Motor neuron (in vitro differentiated cells): ENCODE measurements around the gene RNF13. TPM values are rescaled to one million over a fixed set of nuclear protein-coding genes. Genes with fewer than 3 reads are reported as not detected.

ENCODE experiments used
- ATAC-seq, 8 experiments: fragments of 200-7000 bp; cut with Tn5 transposase; replicated peaks in 6 of 8; 2 replicates each; pipeline ENCODE4 v1.8.0; 2021; ENCODE audit warnings: mild to moderate bottlenecking in 8 of 8, moderate library complexity in 8 of 8
- H3K27ac ChIP-seq, 2 donors: fragments of 250-450 bp; sonication (Bioruptor Pico); 2 replicates each; pipeline ENCODE4 v1.9.0; 2021; ENCODE audit warnings: antibody characterized with exemption in 2 of 2, mild to moderate bottlenecking in 2 of 2, moderate library complexity in 1 of 2
- H3K4me1 ChIP-seq, 2 donors: fragments of 250-450 bp; sonication (Bioruptor Pico); replicated peaks in 1 of 2; 2 replicates each; pipeline ENCODE4 v1.6.1; 2021; ENCODE audit warnings: antibody characterized with exemption in 2 of 2, mild to moderate bottlenecking in 2 of 2, moderate library complexity in 1 of 2
- H3K4me3 ChIP-seq, 5 donors: fragments of 250-450 bp; sonication (Bioruptor Pico); 2 replicates each; pipeline ENCODE4 v1.9.0; 2021; ENCODE audit warnings: antibody characterized with exemption in 5 of 5, mild to moderate bottlenecking in 5 of 5, moderate library complexity in 4 of 5
- WGBS, 10 experiments: fragments of 450-650 bp; shearing (Covaris generic); methylation state at CpG; one replicate each; pipeline ENCODE4 v1.0.0; 2022; 5-methylcytosine and 5-hydroxymethylcytosine counted together
- in situ Hi-C, 9 experiments: fragments of 400-800 bp; cut with MboI; loops; one replicate each; pipeline ENCODE4 v1.15.0; 2021; ENCODE audit warnings: low sequenced_read_pairs in 9 of 9, low pct_unique_long_range_greater_than_20kb in 2 of 9; ENCODE audit not compliant: unreplicated experiment in 9 of 9
- total RNA-seq, 8 experiments: library from RNA; unstranded; fragments of 300-600 nt; gene quantifications; 2 replicates each; pipeline versions ENCODE4 v1.2.3 to v1.2.4, GENCODE V29; 2022

The RNF13 gene
- total RNA-seq, 8 experiments from 2014 or later = 22.5 to 112 (median 36.7) TPM

DNA sequence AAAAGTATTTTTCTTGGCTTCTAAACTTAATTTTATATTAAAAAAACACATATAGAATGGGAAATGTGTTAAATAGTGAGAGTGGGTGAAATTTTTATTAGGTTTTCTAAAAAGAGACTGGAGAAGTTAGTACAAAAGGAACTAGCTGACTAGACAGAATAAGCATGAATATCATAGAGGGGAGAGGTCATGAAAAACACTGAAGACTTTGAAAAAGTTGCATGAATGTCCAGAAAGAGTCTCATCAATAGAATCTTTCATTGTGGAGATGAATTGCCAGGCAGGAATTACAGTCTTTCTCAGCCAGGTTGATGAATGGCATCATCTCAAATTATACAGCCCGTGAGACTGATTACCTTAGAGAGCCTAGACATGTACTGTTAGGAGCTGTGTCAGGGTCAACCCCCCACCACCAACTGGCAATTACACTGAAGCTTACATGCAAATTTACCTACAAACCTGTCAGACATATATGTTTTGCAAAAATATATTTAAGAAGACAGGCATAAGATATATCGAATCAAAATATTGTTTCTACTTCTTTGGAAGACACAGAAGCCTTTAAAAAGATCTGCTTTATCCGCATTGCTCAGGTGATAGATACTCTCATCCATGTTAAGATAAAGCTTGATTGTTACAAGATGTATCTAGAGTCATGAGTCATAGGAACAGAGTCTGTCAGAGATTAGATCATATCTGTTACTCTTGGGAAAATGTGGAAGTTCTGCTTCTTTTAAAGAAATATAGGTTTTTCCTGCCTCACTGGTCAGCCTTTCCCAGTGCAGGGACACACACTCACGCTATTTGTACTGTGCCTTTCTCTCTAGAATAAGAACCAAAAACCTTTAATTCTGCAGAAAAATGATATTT, 192.5 kb downstream of the RNF13 start:
- in situ Hi-C loops = no loop called here
- H3K27ac ChIP-seq = no peak overlapping the region
- no peak overlapping the region for H3K4me3 ChIP-seq
- WGBS, 10 experiments = 29 to 97% (median 86%) methylated on average over 1 to 4 of the region's 4 CpGs; no CpG with 5 or more reads in 1 of the 10 experiments
- peak in 5 of 8 experiments; percentile 42 to 73 (median 71) for ATAC-seq
- peaks cover 3 to 4% of the 10 kb centered on the region in 2 donors for H3K4me1 ChIP-seq

DNA sequence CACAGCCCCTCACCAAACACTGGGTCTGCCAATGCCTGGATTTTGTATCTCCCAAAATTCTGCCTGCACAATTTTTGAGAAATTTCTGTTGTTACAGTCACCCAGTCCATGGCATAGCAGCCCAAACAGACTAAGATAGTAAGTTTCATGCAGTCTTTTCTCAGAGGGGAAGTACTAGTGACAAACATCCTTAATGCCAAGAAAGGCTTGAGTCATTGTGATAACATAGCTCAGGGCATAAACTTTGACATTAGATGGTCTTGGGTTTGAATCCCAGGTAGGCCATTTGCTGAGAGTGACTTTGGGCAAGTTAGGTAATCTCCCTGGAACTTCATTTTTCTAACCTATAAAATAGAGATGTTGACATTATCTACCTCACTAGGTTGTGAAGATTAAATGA, 193.8 kb downstream of the RNF13 start:
- in situ Hi-C loops = no loop called here

More for the DNA sequence above, 193.8 kb downstream of the RNF13 start:
- no peak for ATAC-seq
- Histone ChIP-seq H3K4me1 (peaks cover 3 to 4% of the 10 kb centered on the region in 2 donors), H3K4me3 (no peak overlapping the region), H3K27ac (no peak overlapping the region)

Other genes starting within 250 kb of the RNF13 start
- gene WWTR1, start 155.2 kb upstream of the RNF13 start, total RNA-seq = 100 to 1,000 TPM in 2 of 8 experiments, 10 to 100 TPM in 2, 1 to 10 TPM in 4; 3.1 to 267 (median 29.7) TPM
- gene COMMD2, start 60.7 kb upstream of the RNF13 start, total RNA-seq = 10 to 100 TPM; 22.7 to 46.3 (median 29.3) TPM
- 1 to 10 TPM in 2 of 8 experiments, under 1 TPM in 4, not detected in 2; 0.36 to 3.1 (median 0.86) TPM for gene ANKUB1, start 20.7 kb upstream of the RNF13 start, total RNA-seq
- 100 to 1,000 TPM; 128 to 297 (median 197) TPM for gene PFN2, start 157.7 kb downstream of the RNF13 start, total RNA-seq